Left kidney (tissue), 2 donors: Measurements from ENCODE around the gene PIP5K1B. TPM values are rescaled to one million over a fixed set of nuclear protein-coding genes. Genes with fewer than 3 reads are reported as not detected.

Source experiments
- DNase-seq: peaks from one replicate; pipeline ENCODE4 v3.0.0-alpha.2; 2013
- polyA plus RNA-seq: library from polyadenylated mRNA; unstranded; fragments of 120-200 nt; gene quantifications from one replicate; pipeline ENCODE4 v1.2.1, GENCODE V29; 2013; ENCODE audit not compliant: insufficient read length

The PIP5K1B gene
- polyA plus RNA-seq, 1 donor = 7.1 TPM

GRCh38 chr9:68738358-68738757, 33.3 kb downstream of the PIP5K1B start:
- no peak for DNase-seq

GRCh38 chr9:68739621-68740174, 34.7 kb downstream of the PIP5K1B start:
- DNase-seq = no peak

DNA sequence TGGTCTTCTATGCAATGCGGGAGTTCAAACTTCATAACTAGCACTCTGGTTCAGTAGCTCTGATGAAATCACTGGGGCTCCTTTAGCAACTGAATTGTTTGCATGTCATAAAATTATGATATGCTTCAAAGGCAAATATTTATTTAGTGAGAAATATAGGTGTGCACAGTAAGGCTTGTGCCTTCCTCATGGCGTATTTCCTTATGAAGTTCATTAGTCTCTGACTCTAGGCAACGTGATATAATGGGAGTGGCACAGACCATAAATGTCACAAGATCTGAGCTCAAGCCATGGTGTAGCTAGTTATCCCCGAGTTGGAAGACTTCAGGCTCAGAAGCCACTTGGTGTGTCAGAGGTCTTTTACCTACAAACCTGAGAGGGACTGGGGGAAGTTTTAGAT, 35.5 kb downstream of the PIP5K1B start:
- no peak for DNase-seq

DNA sequence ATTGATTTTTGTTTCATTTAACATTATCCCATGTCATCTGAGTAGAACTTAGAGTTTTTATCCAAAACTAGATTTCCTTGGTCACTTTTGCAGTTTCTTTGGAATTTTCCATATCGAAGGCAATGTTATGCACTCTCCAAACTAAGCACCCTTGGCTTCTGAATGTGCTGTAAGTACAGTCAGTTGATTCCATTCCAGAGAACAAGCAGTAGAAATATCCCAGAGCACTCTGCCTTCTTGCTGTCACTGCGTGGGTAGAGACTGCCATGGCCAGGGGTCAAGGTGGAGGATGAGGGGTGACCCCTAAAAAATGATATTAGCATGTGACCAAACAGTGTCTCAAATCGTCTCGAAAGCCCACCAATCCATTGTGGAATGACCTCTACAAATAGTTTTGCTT, 36.2 kb downstream of the PIP5K1B start:
- no peak for DNase-seq

DNA sequence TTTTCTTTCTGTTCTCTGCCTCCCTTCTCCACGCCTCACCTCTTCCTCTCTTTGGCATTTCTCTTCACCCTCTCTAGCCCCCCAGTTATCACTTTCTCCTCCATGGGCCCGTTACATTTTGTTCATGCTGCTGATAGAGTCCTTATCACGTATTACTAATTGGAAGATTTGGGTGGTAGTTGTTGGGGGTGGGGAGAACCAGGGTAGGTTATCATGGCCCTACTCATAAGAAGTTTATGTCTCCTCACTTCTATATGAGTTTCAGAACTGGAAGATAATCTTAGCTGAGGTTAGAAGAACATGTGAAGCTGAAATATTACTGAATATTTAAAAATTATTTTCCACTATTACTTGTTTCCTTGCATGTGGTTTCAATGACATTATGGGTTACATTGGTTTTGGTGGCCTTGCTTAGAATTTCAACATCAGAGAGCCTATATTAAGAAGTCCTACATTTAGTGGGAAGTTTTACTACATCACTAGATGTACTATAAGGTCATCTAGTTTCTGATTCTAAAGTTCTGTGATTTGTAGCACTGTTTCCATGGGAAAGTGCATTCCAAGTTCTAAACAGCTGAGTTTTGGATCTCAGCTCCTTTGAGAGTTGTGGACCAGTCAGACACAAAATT, 36.8 kb downstream of the PIP5K1B start:
- no peak for DNase-seq

GRCh38 chr9:68742333-68742730, 37.3 kb downstream of the PIP5K1B start:
- DNase-seq = no peak

GRCh38 chr9:68744426-68744825, 39.4 kb downstream of the PIP5K1B start:
- no peak for DNase-seq

DNA sequence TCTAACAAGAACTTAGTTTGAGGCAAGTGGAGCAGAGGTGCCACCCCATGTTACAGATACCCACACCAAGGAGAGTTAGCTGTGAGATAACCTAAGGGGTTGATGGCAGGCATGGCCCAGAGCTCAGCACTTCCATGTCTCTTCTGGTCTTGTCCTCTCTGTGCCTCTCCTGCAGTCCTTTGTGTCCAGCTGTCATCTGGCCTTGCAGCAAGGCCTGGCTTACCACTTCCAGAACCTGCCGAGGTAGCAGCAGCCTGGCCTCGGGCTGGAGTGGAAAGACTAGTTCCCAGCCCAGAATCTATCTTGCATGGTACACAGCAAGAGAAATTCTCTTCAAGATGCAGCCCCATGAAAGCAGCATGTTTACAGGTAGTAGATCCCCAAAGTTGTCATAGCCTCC, 41.5 kb downstream of the PIP5K1B start:
- no peak for DNase-seq

DNA sequence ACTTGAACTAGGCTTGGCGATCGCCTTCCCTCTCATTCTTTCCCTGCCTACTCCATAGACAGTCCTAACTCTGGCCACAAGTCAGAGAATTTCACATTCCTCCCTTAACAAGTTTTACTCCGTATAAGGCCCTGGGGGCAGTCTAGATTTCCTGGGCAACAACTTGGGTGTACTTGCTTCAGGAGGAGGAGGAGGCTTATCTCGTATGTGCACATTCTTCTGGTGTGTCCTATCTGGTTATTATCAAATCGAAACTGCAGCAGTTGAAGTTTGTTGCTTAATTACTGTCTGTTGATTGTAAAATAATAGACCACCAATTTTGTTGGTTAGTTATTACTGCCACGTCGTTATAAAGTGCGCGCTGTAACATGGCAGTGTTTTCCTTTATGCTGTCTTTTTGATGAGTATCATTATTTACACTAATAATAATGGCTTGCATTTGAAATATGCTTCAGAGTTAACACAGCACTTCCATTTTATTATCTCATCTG, 42.0 kb downstream of the PIP5K1B start:
- DNase-seq = peak; percentile 4

- DNase-seq = no peak
These were observed 44.1 kb downstream of the PIP5K1B start for GRCh38 chr9:68749135-68749534.

DNA sequence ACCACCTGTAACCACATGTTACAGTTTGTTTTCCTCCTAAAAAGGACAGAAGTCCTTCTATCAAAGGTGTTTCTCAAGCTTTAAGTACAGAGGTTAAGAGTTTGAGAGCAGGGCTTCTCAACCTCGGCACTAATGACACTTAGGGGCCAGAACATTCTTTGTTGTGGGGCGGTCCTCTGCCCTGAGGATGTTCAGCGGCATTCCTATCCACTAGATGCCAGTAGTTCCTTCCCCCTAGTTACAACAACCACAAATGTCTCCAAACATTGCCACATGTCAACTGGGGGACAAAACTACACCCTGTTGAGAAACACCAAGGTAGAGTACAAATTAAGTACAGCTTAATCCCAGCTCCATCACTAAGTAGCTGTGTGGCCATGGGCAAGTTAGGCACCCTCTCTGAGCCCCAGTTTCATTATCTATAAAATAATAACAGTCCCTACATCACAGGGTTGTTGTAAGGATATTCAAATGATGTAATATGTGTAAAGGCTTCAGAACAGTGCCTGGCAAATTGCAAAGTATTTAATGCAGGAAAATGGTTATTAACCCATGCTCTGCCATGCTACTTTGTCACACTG, 44.6 kb downstream of the PIP5K1B start:
- no peak for DNase-seq

DNA sequence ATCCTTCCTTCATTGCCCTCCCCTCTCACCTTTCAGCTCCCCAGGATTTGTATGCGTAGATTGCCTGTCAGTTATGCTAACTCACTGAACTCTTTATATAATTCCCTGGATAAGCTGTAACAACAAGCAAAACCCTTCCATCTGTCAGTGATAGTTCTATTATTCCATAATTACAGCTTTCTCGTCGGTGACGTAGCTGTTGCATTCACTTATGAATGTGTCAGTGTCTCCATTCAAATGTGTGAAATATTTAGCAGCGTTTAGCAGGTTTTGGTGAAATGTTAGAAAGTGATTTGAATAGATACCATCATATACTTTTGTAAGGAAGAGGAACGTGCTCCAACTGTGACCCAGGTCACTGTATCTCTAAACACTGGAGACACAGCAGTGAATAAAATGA, 45.2 kb downstream of the PIP5K1B start:
- no peak for DNase-seq

DNA sequence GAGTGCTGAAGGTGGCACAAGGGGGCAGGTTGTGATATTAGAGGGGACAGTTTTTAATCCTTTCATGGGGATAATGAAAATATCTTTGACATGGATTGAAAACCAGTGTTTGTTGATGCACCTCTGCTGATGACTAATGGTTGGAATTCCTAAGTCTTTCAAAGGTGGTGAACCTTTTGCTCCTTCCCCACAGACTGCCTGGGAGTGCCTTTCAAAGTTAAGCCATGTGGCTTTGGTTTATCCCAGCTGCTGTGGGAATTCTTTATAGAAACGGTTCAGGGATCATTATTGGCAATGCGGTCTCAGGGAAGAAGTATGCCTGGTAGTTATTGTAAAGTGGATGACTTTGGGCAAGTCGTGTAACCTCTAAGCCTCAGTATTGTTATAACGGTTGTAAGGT, 45.7 kb downstream of the PIP5K1B start:
- no peak for DNase-seq

DNA sequence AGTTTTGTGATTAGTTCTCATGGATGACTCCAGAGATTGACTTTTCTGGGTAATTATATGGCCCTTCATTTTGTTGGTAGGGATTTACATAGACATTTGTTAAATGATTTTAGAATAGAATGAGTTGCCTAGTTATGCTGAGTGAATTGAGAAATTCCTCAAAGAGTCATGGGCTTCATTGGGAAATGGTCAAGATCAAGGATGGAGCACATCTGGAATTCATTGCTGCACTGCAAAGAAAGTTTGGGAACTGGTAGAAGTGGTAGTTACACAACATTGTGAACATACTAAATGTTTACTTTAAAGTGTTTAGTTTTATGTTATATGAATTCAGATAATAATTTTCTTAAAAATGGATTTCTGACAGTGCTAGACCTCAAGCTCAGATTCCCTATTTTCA, 46.5 kb downstream of the PIP5K1B start:
- no peak for DNase-seq

DNA sequence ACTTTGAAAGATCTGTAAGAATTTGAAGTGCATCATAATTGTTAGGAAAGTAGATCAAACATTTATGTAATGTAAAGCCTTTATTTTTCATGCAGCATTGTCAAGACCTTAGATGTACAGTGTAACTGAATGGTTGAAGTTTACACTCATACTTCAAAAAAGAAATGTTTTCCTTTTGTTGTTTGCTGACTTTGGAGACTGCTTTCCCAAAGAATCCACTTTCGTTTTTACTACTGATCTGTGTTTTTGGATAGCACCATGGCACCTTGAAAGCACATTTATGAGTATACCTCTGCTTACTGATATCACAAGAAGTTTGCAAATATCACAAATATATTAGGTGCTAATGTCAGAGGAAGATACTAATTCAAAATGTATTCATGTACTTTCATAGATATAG, 50.0 kb downstream of the PIP5K1B start:
- no peak for DNase-seq

GRCh38 chr9:68755752-68756151, 50.7 kb downstream of the PIP5K1B start:
- DNase-seq = peak; percentile 31

GRCh38 chr9:68759981-68760673, 55.1 kb downstream of the PIP5K1B start:
- DNase-seq = no peak

GRCh38 chr9:68760674-68761333, 55.8 kb downstream of the PIP5K1B start:
- no peak for DNase-seq

DNA sequence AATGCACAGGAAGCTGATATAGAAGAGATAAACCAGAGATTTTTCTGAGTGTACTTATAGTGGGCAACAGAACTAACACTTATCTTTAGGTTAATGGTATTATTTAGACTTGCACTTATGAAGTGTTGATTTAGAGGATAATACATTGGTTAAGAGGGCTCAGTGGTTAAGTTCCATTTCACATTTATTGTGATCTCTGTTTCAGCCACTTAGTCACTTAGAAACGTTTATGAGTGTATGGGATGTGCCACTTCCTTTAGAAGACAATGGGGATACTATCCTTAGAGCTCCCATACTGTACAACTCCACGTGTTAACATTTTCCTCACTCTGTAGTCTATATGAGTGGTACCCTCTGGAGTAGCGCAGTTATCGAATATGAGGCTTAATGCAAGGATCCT, 57.5 kb downstream of the PIP5K1B start:
- no peak for DNase-seq

GRCh38 chr9:68763104-68763503, 58.1 kb downstream of the PIP5K1B start:
- DNase-seq = no peak

GRCh38 chr9:68768619-68769018, 63.6 kb downstream of the PIP5K1B start:
- no peak for DNase-seq

- DNase-seq = no peak
These were observed 64.8 kb downstream of the PIP5K1B start for GRCh38 chr9:68769852-68770251.

- DNase-seq = no peak
These were observed 66.3 kb downstream of the PIP5K1B start for GRCh38 chr9:68771376-68771775.
